Stomach smooth muscle (tissue), 2 donors: ENCODE data around the gene SAP30BP.

Experiments used
- H3K27ac ChIP-seq: one replicate; pipeline ENCODE4 v1.7.0; 2013; ENCODE audit warnings: mild to moderate bottlenecking, low read length, inconsistent platforms
- H3K27me3 ChIP-seq, 2 donors: one replicate each; pipeline ENCODE4 v1.7.0; 2013; ENCODE audit warnings: low read length in 2 of 2; ENCODE audit not compliant: insufficient read depth in 2 of 2, control insufficient read depth in 1 of 2
- H3K36me3 ChIP-seq, 2 donors: one replicate each; pipeline ENCODE4 v1.7.0; 2013; ENCODE audit warnings: low read length in 2 of 2; ENCODE audit not compliant: control insufficient read depth in 2 of 2, insufficient read depth in 2 of 2
- H3K4me1 ChIP-seq: one replicate; pipeline ENCODE4 v1.7.0; 2013; ENCODE audit warnings: low read length; ENCODE audit not compliant: control insufficient read depth, insufficient read depth
- H3K4me3 ChIP-seq, 2 donors: one replicate each; pipeline ENCODE4 v1.7.0; 2013; ENCODE audit warnings: low read length in 2 of 2
- H3K9ac ChIP-seq, 2 donors: one replicate each; pipeline ENCODE4 v1.7.0; 2013; ENCODE audit warnings: low read length in 2 of 2, mild to moderate bottlenecking in 1 of 2
- H3K9me3 ChIP-seq, 2 donors: one replicate each; pipeline ENCODE4 v1.7.0; 2013; ENCODE audit warnings: low read length in 2 of 2; ENCODE audit not compliant: control insufficient read depth in 2 of 2
- donor health status: healthy.
- donor health status: Pancreatic carcinoma.

SAP30BP gene

GRCh38 chr17:75688209-75688825 is 21.2 kb downstream of the SAP30BP start:
- Histone ChIP-seq H3K27me3 (no peaks in the 10 kb centered on the region), H3K9me3 (no peaks in the 10 kb centered on the region), H3K4me3 (peak overlapping the region in 1 of 2 donors; percentile 22), H3K36me3 (peaks cover 5 to 14% of the 10 kb centered on the region in 2 donors), H3K27ac (peak overlapping the region; percentile 24), H3K9ac (no peak overlapping the region), H3K4me1 (peaks cover 36% of the 10 kb centered on the region)

GRCh38 chr17:75689441-75689873 is 22.3 kb downstream of the SAP30BP start:
- Histone ChIP-seq H3K27ac (no peak overlapping the region), H3K36me3 (peaks cover 5 to 14% of the 10 kb centered on the region in 2 donors), H3K4me1 (peaks cover 47% of the 10 kb centered on the region)

GRCh38 chr17:75691371-75691791 is 24.2 kb downstream of the SAP30BP start:
- Histone ChIP-seq H3K27me3 (no peaks in the 10 kb centered on the region), H3K36me3 (peaks cover 8 to 29% of the 10 kb centered on the region in 2 donors), H3K4me1 (peaks cover 39% of the 10 kb centered on the region), H3K27ac (peak overlapping the region; percentile 31), H3K4me3 (no peak overlapping the region), H3K9me3 (no peaks in the 10 kb centered on the region), H3K9ac (no peak overlapping the region)

More at GRCh38 chr17:75689441-75689873, 22.3 kb downstream of the SAP30BP start:
- Histone ChIP-seq H3K9ac (no peak overlapping the region), H3K4me3 (no peak overlapping the region), H3K27me3 (no peaks in the 10 kb centered on the region), H3K9me3 (no peaks in the 10 kb centered on the region)

GRCh38 chr17:75691801-75692626 is 24.9 kb downstream of the SAP30BP start:
- Histone ChIP-seq H3K9me3 (no peaks in the 10 kb centered on the region), H3K27ac (peak overlapping the region; percentile 85), H3K9ac (peak overlapping the region in 1 of 2 donors; percentile 21), H3K4me1 (peaks cover 40% of the 10 kb centered on the region), H3K36me3 (peaks cover 9 to 31% of the 10 kb centered on the region in 2 donors), H3K4me3 (no peak overlapping the region), H3K27me3 (no peaks in the 10 kb centered on the region)

GRCh38 chr17:75692976-75693375 is 25.8 kb downstream of the SAP30BP start:
- H3K27ac ChIP-seq: peak overlapping the region; percentile 85
- no peak overlapping the region for H3K9ac ChIP-seq
- peaks cover 44% of the 10 kb centered on the region for H3K4me1 ChIP-seq
- peaks cover 17 to 35% of the 10 kb centered on the region in 2 donors for H3K36me3 ChIP-seq
- no peaks in the 10 kb centered on the region for H3K9me3 ChIP-seq
- H3K4me3 ChIP-seq: no peak overlapping the region
- H3K27me3 ChIP-seq: no peaks in the 10 kb centered on the region

- Histone ChIP-seq H3K4me3 (no peak overlapping the region), H3K9me3 (no peaks in the 10 kb centered on the region), H3K27ac (peak overlapping the region; percentile 85), H3K4me1 (peaks cover 36% of the 10 kb centered on the region), H3K9ac (peak overlapping the region in 1 of 2 donors; percentile 58), H3K27me3 (no peaks in the 10 kb centered on the region), H3K36me3 (peaks cover 18 to 32% of the 10 kb centered on the region in 2 donors)
Observed at GRCh38 chr17:75693500-75694481, 26.7 kb downstream of the SAP30BP start.

- H3K4me1 ChIP-seq: peaks cover 36% of the 10 kb centered on the region
- peaks cover 18 to 32% of the 10 kb centered on the region in 2 donors for H3K36me3 ChIP-seq
- H3K27me3 ChIP-seq: no peaks in the 10 kb centered on the region
- no peak overlapping the region for H3K4me3 ChIP-seq
- H3K9ac ChIP-seq: no peak overlapping the region
- H3K27ac ChIP-seq: peak overlapping the region; percentile 85
- H3K9me3 ChIP-seq: no peaks in the 10 kb centered on the region
Observed at GRCh38 chr17:75694536-75694935, 27.4 kb downstream of the SAP30BP start.

- Histone ChIP-seq H3K36me3 (peaks cover 24 to 36% of the 10 kb centered on the region in 2 donors), H3K9ac (peak overlapping the region in 1 of 2 donors; percentile 29), H3K9me3 (no peaks in the 10 kb centered on the region), H3K4me3 (no peak overlapping the region), H3K27me3 (no peaks in the 10 kb centered on the region), H3K4me1 (peaks cover 44% of the 10 kb centered on the region), H3K27ac (peak overlapping the region; percentile 85)
Observed at GRCh38 chr17:75695141-75695829, 28.1 kb downstream of the SAP30BP start.

- H3K4me1 ChIP-seq: peaks cover 45% of the 10 kb centered on the region
- no peaks in the 10 kb centered on the region for H3K27me3 ChIP-seq
- H3K27ac ChIP-seq: no peak overlapping the region
- H3K4me3 ChIP-seq: no peak overlapping the region
- H3K9me3 ChIP-seq: no peaks in the 10 kb centered on the region
- H3K36me3 ChIP-seq: peaks cover 27 to 40% of the 10 kb centered on the region in 2 donors
- H3K9ac ChIP-seq: no peak overlapping the region
Observed at GRCh38 chr17:75695830-75696271, 28.7 kb downstream of the SAP30BP start.
